Measurements from ENCODE around the gene COL4A2.

DNA sequence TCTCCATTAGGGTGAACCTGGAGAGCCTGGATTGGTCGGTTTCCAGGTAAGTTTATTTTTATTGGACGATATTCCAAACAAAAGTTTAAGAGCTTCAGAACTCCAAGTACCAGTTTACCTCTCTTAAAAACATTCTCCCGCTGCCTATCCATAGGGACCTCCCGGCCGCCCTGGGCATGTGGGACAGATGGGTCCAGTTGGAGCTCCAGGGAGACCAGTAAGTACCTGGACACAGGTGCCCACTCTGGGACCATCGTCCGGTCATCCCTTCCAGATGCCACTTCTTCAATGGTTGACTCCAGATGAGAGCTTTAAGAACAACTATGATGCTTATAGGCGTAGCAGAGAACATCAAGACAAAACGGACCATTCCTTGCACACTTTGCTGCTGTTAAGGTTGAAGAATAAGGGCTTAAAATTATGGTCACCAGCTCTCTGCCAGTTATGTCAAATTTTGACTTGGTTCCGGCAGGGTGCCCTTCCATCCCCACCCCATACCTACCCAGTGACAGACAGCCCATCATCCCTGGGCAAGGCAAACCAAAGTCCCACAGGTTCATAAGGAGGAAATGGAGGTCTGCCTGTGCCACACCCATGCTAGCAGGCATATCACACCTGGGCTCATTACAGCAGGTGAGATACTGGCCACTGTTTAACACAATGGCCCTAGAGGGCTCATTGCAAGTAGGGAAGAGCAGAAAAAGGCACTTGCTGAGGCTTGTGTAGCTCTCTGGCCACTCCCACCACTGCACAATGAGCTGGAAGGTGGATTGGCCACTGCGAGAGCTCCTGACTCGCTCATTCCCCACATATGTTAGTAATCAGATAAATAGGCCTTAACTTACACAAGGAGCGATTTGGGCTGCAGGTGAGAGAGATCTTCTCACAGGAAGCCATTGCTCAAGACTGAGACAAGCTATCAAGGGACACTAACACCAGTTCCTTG lies 123.6 kb downstream of the COL4A2 start:
- TF ChIP-seq POLR2AphosphoS5 (IDR thresholded peaks at IDR 0.05) (no peak), EP300 (IDR thresholded peaks at IDR 0.05) (no peak), POLR2A (IDR thresholded peaks at IDR 0.05) (no peak)
- TF ChIP-seq, protein P1, sequence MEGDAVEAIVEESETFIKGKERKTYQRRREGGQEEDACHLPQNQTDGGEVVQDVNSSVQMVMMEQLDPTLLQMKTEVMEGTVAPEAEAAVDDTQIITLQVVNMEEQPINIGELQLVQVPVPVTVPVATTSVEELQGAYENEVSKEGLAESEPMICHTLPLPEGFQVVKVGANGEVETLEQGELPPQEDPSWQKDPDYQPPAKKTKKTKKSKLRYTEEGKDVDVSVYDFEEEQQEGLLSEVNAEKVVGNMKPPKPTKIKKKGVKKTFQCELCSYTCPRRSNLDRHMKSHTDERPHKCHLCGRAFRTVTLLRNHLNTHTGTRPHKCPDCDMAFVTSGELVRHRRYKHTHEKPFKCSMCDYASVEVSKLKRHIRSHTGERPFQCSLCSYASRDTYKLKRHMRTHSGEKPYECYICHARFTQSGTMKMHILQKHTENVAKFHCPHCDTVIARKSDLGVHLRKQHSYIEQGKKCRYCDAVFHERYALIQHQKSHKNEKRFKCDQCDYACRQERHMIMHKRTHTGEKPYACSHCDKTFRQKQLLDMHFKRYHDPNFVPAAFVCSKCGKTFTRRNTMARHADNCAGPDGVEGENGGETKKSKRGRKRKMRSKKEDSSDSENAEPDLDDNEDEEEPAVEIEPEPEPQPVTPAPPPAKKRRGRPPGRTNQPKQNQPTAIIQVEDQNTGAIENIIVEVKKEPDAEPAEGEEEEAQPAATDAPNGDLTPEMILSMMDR (IDR thresholded peaks at IDR 0.05): no peak

All from suprapubic skin (tissue), 4 donors.